ENCODE results near the gene FHAD1. TPM values are rescaled to one million over a fixed set of nuclear protein-coding genes. Genes with fewer than 3 reads are reported as not detected.
"Not testable (repeated sequence)": the region's sequence is repeated elsewhere in the genome, so short reads cannot be mapped to it uniquely, and the experiment has no call there.

The FHAD1 gene
- total RNA-seq, 2 experiments from 2014 or later: not detected

DNA sequence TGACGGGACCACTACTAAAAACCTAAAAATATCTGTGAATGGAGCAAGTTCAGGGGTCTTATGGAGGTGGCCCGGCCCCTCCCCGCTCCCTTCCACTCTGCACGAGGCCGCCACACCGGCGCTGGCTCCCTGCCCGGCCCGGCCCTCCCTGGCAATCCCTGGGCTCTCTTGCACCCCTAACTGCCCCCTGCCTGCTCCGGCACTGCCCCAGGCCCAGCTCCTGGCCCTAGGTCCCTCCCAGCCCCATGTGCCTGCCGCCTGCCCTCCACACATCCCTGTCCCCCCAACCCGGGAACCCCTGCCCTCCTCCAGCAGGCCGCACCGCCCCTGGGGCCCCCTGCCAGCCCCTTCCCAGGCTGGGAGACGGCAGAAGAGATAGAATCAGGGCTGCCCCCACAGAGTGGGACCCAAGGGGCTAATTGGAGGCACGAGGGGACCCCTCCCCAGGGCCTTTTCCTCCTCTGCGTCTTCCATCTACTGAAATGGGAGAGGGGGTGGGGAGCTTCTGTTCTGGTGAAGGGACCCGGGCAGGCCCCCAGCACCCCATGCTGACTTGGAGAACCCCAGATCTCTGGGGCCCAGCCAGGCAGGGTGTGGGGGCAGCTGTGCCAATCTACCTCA is 181.9 kb downstream of the FHAD1 start:
- Mint-ChIP-seq H3K9me3 (no peaks in the 10 kb centered on the region), H3K27ac (no peak overlapping the region), H3K27me3 (no peaks in the 10 kb centered on the region), H3K4me3 (no peak overlapping the region), H3K36me3 (ENCODE audit: low read depth) (peaks cover 9% of the 10 kb centered on the region), H3K4me1 (peaks cover 4% of the 10 kb centered on the region)
- CTCF ChIA-PET: interaction anchor here (1.0 to 1.3 kb wide), 2 partner anchors 8 to 105 kb away, joined by 3 to 4 read pairs; no protein-coding TSS in a partner anchor
- DNase-seq: no peak
- POLR2A ChIA-PET: no interaction called here

- Mint-ChIP-seq H3K4me3 (no peak overlapping the region), H3K4me1 (peaks cover 3% of the 10 kb centered on the region), H3K36me3 (ENCODE audit: low read depth) (peaks cover 9% of the 10 kb centered on the region), H3K9me3 (no peaks in the 10 kb centered on the region), H3K27ac (no peak overlapping the region), H3K27me3 (no peaks in the 10 kb centered on the region)
- POLR2A ChIA-PET: no interaction called here
- CTCF ChIA-PET: interaction anchor here (1.0 to 1.3 kb wide), 2 partner anchors 9 to 106 kb away, joined by 3 to 4 read pairs; no protein-coding TSS in a partner anchor
- DNase-seq: no peak
Measured at GRCh38 chr1:15429701-15430149, 182.7 kb downstream of the FHAD1 start.

- peak; percentile 70 for DNase-seq
- Mint-ChIP-seq H3K27ac (no peak overlapping the region), H3K9me3 (no peaks in the 10 kb centered on the region), H3K4me1 (peaks cover 3% of the 10 kb centered on the region), H3K4me3 (no peak overlapping the region), H3K27me3 (no peaks in the 10 kb centered on the region), H3K36me3 (ENCODE audit: low read depth) (peaks cover 8% of the 10 kb centered on the region)
- ChIA-PET CTCF (interaction anchor here (0.6 to 2.3 kb wide), 10 partner anchors 8 to 119 kb away, joined by 3 to 19 read pairs (median 4); no protein-coding TSS in a partner anchor), POLR2A (no interaction called here)
Measured at GRCh38 chr1:15430787-15431570, 184.0 kb downstream of the FHAD1 start.

- H3K4me1 Mint-ChIP-seq: no peaks in the 10 kb centered on the region
- H3K9me3 Mint-ChIP-seq: no peaks in the 10 kb centered on the region
- POLR2A ChIA-PET: interaction anchor here (0.5 kb wide), 1 partner anchor 15 kb away, joined by 4 read pairs; no protein-coding TSS in a partner anchor
- no peak for DNase-seq
- H3K36me3 Mint-ChIP-seq (ENCODE audit: low read depth): peaks cover 2% of the 10 kb centered on the region
- CTCF ChIA-PET: interaction anchor here (0.6 to 2.3 kb wide), 12 partner anchors 9 to 112 kb away, joined by 3 to 19 read pairs (median 3); no protein-coding TSS in a partner anchor
- no peaks in the 10 kb centered on the region for H3K27me3 Mint-ChIP-seq
- no peak overlapping the region for H3K27ac Mint-ChIP-seq
- H3K4me3 Mint-ChIP-seq: no peak overlapping the region
Measured at GRCh38 chr1:15431571-15431948, 184.5 kb downstream of the FHAD1 start.

DNA sequence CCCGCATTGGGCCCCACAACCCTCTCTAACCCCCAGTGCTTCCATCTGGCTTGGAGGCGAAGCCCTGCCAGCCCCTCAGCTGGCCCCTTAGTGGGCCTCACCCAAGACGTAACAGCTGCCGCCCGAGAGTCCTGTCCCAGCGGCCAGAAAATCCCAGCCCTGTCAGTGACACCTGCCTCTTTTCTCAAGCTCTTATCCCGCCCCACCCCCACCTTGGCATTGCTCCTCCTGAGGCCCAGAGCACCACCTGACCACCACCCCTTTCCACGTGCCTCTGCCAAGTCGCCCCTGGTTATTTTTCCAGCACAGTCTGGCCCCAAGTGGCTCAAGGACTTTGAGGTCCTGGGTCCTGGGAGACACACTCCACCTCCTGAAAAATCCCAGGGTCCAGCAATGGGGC is 185.3 kb downstream of the FHAD1 start:
- Mint-ChIP-seq H3K4me3 (no peak overlapping the region), H3K4me1 (no peaks in the 10 kb centered on the region), H3K27ac (no peak overlapping the region), H3K9me3 (no peaks in the 10 kb centered on the region), H3K27me3 (no peaks in the 10 kb centered on the region), H3K36me3 (ENCODE audit: low read depth) (peaks cover 2% of the 10 kb centered on the region)
- DNase-seq: no peak
- ChIA-PET CTCF (interaction anchor here (0.6 to 2.3 kb wide), 8 partner anchors 10 to 108 kb away, joined by 3 to 19 read pairs (median 4); no protein-coding TSS in a partner anchor), POLR2A (interaction anchor here (0.7 kb wide), 1 partner anchor 67 kb away, joined by 3 read pairs; no protein-coding TSS in a partner anchor)

DNA sequence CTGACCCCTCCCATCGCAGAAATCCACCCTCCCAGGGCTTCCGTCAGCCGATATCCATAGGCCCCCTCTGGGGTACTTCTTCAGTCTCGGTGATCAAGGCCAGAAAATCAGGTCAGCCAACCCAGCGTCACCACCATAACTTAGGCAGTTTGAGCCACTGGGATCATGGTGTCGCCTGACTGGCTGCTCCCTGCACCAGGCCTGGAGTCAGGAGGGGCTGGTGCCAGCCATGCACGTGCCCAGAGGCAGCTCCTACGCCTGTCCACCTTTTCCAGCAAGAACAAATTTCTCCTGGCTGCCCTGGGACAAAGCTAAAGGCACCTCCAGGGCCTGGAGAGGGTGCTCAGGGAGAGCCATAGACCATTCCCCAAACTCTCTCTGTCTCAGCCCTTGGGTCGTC is 186.4 kb downstream of the FHAD1 start:
- CTCF ChIA-PET: interaction anchor here (1.9 kb wide), 1 partner anchor 9 kb away, joined by 4 read pairs; no protein-coding TSS in a partner anchor
- POLR2A ChIA-PET: no interaction called here
- no peak overlapping the region for H3K27ac Mint-ChIP-seq
- H3K4me3 Mint-ChIP-seq: no peak overlapping the region
- H3K4me1 Mint-ChIP-seq: no peaks in the 10 kb centered on the region
- no peaks in the 10 kb centered on the region for H3K36me3 Mint-ChIP-seq (ENCODE audit: low read depth)
- H3K27me3 Mint-ChIP-seq: no peaks in the 10 kb centered on the region
- H3K9me3 Mint-ChIP-seq: no peaks in the 10 kb centered on the region
- DNase-seq: no peak

GRCh38 chr1:15434739-15435138 is 187.7 kb downstream of the FHAD1 start:
- H3K27ac Mint-ChIP-seq; POLR2A ChIA-PET; H3K4me3 Mint-ChIP-seq; H3K9me3 Mint-ChIP-seq; H3K36me3 Mint-ChIP-seq (ENCODE audit: low read depth); DNase-seq; H3K4me1 Mint-ChIP-seq; H3K27me3 Mint-ChIP-seq: not testable (repeated sequence)
- CTCF ChIA-PET: interaction anchor here (1.9 to 4.5 kb wide), 2 partner anchors 8 to 111 kb away, joined by 4 to 18 read pairs; no protein-coding TSS in a partner anchor

DNA sequence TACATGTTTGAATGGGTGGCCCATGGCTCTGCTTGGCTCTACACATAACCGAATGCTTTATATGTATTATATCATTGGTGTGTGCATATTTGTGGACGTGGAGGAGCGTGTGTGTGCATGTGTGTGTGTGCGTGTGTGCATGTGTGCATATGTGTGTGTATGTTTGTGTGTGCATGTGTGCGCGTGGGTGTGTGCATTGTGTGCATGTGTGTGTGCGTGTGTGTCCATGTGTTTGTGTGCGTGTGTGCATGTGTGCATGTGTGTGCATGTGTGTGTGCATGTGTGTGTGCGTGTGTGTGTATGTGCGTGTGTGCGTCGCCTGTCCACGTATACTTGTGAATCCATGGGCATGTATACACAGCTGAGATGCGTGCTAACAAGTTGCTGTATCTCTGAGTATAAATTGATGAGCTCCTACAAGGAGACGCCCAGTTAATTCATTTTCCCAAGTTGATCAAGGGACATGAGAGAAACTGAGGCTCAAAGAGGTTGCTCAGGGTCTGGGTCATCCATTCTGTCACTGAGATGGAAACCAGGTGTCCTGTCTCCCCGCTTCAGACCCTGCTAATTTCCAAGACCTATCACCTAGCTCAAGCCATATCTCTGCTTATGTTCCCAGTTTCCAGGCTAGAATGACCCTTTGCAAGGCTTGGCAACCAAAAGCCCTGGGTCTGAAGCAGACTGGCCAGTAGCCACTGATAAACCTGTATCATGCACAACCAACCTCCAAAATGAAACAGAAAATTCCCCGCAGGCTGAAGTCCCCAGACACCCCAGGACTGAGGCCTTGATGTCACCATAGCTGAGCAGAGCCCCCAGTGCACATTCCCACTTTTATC is 188.4 kb downstream of the FHAD1 start:
- Mint-ChIP-seq H3K9me3 (no peaks in the 10 kb centered on the region), H3K4me3 (no peak overlapping the region), H3K27ac (no peak overlapping the region), H3K27me3 (no peaks in the 10 kb centered on the region), H3K36me3 (ENCODE audit: low read depth) (no peaks in the 10 kb centered on the region), H3K4me1 (no peaks in the 10 kb centered on the region)
- ChIA-PET CTCF (interaction anchor here (4.5 kb wide), 1 partner anchor 112 kb away, joined by 18 read pairs; no protein-coding TSS in a partner anchor), POLR2A (interaction anchor here (0.6 kb wide), 1 partner anchor 32 kb away, joined by 4 read pairs; no protein-coding TSS in a partner anchor)
- no peak for DNase-seq

DNA sequence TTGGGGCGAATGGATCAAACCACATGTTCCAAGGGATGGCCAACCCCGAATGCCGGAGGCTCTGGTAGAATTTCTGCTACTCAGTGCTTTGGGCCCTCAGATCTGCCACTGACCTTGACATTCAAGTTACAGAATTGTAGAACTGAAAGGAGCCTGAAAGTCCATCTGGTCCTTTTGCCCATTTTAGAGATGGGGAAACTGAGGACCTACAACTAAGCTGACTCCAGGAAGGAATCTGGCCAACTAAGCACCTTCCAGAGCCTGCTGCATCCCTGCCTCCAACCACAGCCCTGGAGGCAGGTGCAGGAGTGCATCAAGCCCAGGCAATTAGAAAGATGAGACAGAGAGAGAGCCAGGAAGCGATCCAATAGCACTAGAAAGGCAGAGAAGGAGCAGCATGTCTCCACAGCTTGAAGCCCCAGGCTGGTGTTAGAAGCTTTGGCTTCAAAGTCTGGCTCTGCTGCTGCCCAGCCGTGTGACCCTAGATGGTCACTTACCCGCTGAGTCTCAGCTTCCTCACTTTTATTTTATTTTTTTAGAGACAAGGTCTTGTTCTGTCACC is 189.9 kb downstream of the FHAD1 start:
- no peaks in the 10 kb centered on the region for H3K4me1 Mint-ChIP-seq
- no peaks in the 10 kb centered on the region for H3K9me3 Mint-ChIP-seq
- H3K36me3 Mint-ChIP-seq (ENCODE audit: low read depth): no peaks in the 10 kb centered on the region
- H3K27ac Mint-ChIP-seq: no peak overlapping the region
- no peaks in the 10 kb centered on the region for H3K27me3 Mint-ChIP-seq
- no peak overlapping the region for H3K4me3 Mint-ChIP-seq
- ChIA-PET POLR2A (no interaction called here), CTCF (interaction anchor here (1.4 to 4.5 kb wide), 2 partner anchors 108 to 113 kb away, joined by 3 to 18 read pairs; no protein-coding TSS in a partner anchor)
- no peak for DNase-seq

- H3K9me3 Mint-ChIP-seq: no peaks in the 10 kb centered on the region
- no peak overlapping the region for H3K4me3 Mint-ChIP-seq
- ChIA-PET POLR2A (no interaction called here), CTCF (no interaction called here)
- no peaks in the 10 kb centered on the region for H3K36me3 Mint-ChIP-seq (ENCODE audit: low read depth)
- no peaks in the 10 kb centered on the region for H3K27me3 Mint-ChIP-seq
- H3K4me1 Mint-ChIP-seq: no peaks in the 10 kb centered on the region
- H3K27ac Mint-ChIP-seq: no peak overlapping the region
- DNase-seq: no peak
Measured at GRCh38 chr1:15439325-15439724, 192.3 kb downstream of the FHAD1 start.

- H3K27me3 Mint-ChIP-seq: no peaks in the 10 kb centered on the region
- H3K4me3 Mint-ChIP-seq: no peak overlapping the region
- no peaks in the 10 kb centered on the region for H3K36me3 Mint-ChIP-seq (ENCODE audit: low read depth)
- ChIA-PET CTCF (no interaction called here), POLR2A (no interaction called here)
- DNase-seq: no peak
- peaks cover 2% of the 10 kb centered on the region for H3K4me1 Mint-ChIP-seq
- H3K9me3 Mint-ChIP-seq: no peaks in the 10 kb centered on the region
- no peak overlapping the region for H3K27ac Mint-ChIP-seq
Measured at GRCh38 chr1:15440357-15440756, 193.3 kb downstream of the FHAD1 start.

DNA sequence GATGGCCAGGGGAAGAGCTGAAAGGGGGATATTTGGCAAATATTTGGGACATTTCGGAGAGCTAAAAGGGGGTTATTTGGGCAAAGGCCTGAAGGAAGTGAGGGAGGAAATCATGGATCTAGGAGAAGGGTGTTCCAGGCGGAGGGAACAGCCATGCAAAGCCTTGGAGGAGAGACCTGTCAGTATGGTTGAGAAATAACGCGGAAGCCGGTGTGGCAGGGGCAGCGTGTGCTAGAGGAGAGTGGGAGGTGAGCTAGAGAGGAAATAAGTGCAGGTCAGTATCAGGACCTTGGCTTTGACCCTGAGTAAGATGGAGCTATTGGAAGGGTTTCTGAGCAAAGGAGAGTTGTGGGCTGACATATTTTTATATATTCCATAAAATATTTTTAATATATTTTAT is 194.2 kb downstream of the FHAD1 start:
- no peaks in the 10 kb centered on the region for H3K9me3 Mint-ChIP-seq
- DNase-seq: no peak
- no peak overlapping the region for H3K4me3 Mint-ChIP-seq
- ChIA-PET POLR2A (no interaction called here), CTCF (interaction anchor here (1.2 to 1.3 kb wide), 2 partner anchors 9 to 93 kb away, joined by 3 read pairs; no protein-coding TSS in a partner anchor)
- peaks cover 3% of the 10 kb centered on the region for H3K4me1 Mint-ChIP-seq
- H3K27ac Mint-ChIP-seq: no peak overlapping the region
- no peaks in the 10 kb centered on the region for H3K27me3 Mint-ChIP-seq
- no peaks in the 10 kb centered on the region for H3K36me3 Mint-ChIP-seq (ENCODE audit: low read depth)

Data from activated CD4-positive, alpha-beta T cell treated with anti-CD3 and anti-CD28 coated beads, Interleukin-2, amount 10 ng/mL, durations not matched to agents 7 days and 5 days (primary cell).